H1 (cell line): ENCODE data around the gene DOCK1. TPM values are rescaled to one million over a fixed set of nuclear protein-coding genes. Genes with fewer than 3 reads are reported as not detected.

Experiments
- CTCF ChIA-PET: fragments of 300-600 bp; sonication (Branson Sonifier 250); formaldehyde crosslinking; loops from one replicate; lab custom pipeline; 2021; ENCODE audit not compliant: partially characterized antibody; lab: Charles Lee
- POLR2A ChIA-PET: fragments of 300-600 bp; sonication (Branson Sonifier 250); formaldehyde crosslinking; loops from one replicate; lab custom pipeline; 2021; ENCODE audit warnings: inconsistent platforms; ENCODE audit not compliant: partially characterized antibody; lab: Charles Lee
- DNase-seq, 2 experiments: peaks; one replicate each; pipeline versions ENCODE4 v3.0.0 to v3.0.0-alpha.2; 2010 to 2022; ENCODE audit warnings: low spot score in 2 of 2, low read depth in 1 of 2, mixed read lengths in 1 of 2
- FAIRE-seq: peaks from 2 replicates; lab custom pipeline; 2011; peaks lifted over from hg19 to GRCh38; lab: Jason Lieb, UNC
- H2AFZ ChIP-seq: 2 replicates; pipeline ENCODE4 v1.8.1; 2012; ENCODE audit warnings: low read length, inconsistent platforms
- H2AK5ac ChIP-seq: 2 replicates; pipeline ENCODE4 v1.6.1; 2013; ENCODE audit warnings: low read depth, low read length
- H2BK120ac ChIP-seq: replicated peaks from 2 replicates; pipeline ENCODE3; 2013; ENCODE audit warnings: low read depth, low read length, inconsistent platforms
- H2BK12ac ChIP-seq: 2 replicates; pipeline ENCODE4 v1.6.1; 2013; ENCODE audit warnings: low read depth, low read length
- H2BK15ac ChIP-seq: 2 replicates; pipeline ENCODE4 v1.6.1; 2013; ENCODE audit warnings: low read length
- H2BK20ac ChIP-seq: 2 replicates; pipeline ENCODE4 v1.6.1; 2013; ENCODE audit warnings: low read length
- H2BK5ac ChIP-seq: 2 replicates; pipeline ENCODE4 v1.6.1; 2013; ENCODE audit warnings: low read depth, low read length
- H3K14ac ChIP-seq: 2 replicates; pipeline ENCODE4 v1.6.1; 2013; ENCODE audit warnings: inconsistent platforms; ENCODE audit not compliant: insufficient read length
- H3K18ac ChIP-seq: 2 replicates; pipeline ENCODE4 v1.6.1; 2013; ENCODE audit warnings: low read length; ENCODE audit errors: extremely low read depth
- H3K23ac ChIP-seq: 2 replicates; pipeline ENCODE4 v1.6.1; 2013; ENCODE audit warnings: inconsistent platforms; ENCODE audit not compliant: insufficient read length
- H3K23me2 ChIP-seq: 2 replicates; pipeline ENCODE4 v1.6.1; 2013; ENCODE audit warnings: low read depth, low read length
- H3K27ac ChIP-seq: 2 replicates; pipeline ENCODE4 v1.6.1; 2011; ENCODE audit warnings: low read depth, low read length, inconsistent platforms
- H3K27me3 ChIP-seq, 4 experiments: replicated peaks in 1 of 4; 1 replicate in 1 of 4; 2 replicates in 3 of 4; pipeline versions ENCODE4 v1.6.1 to v1.8.1; 2011 to 2013; ENCODE audit warnings: low read length in 3 of 4, mild to moderate bottlenecking in 3 of 4, inconsistent platforms in 2 of 4, mixed read lengths in 2 of 4, moderate library complexity in 1 of 4; ENCODE audit not compliant: control insufficient read depth in 3 of 4, insufficient read depth in 3 of 4; ENCODE audit errors: extremely low read depth in 1 of 4
- H3K36me3 ChIP-seq, 4 experiments: 2 replicates each; pipeline versions ENCODE4 v1.6.1 to v1.8.1; 2011 to 2013; ENCODE audit warnings: mild to moderate bottlenecking in 4 of 4, low read length in 3 of 4, moderate library complexity in 2 of 4, control low read depth in 1 of 4, inconsistent platforms in 1 of 4; ENCODE audit not compliant: insufficient read depth in 4 of 4, control insufficient read depth in 2 of 4
- H3K4ac ChIP-seq: replicated peaks from 2 replicates; pipeline ENCODE3; 2013; ENCODE audit warnings: low read length, low read depth, mixed read lengths, inconsistent platforms; ENCODE audit not compliant: insufficient read length
- H3K4me1 ChIP-seq, 4 experiments: replicated peaks in 1 of 4; 1 replicate in 1 of 4; 2 replicates in 3 of 4; pipeline versions ENCODE4 v1.6.1 to v1.8.1; 2011 to 2013; ENCODE audit warnings: low read length in 3 of 4, inconsistent platforms in 2 of 4, mixed read lengths in 1 of 4; ENCODE audit not compliant: insufficient read depth in 4 of 4, control insufficient read depth in 3 of 4
- H3K4me2 ChIP-seq, 2 experiments: 2 replicates each; pipeline versions ENCODE4 v1.6.1 to v1.8.1; 2011 to 2013; ENCODE audit warnings: low read depth in 2 of 2, low read length in 2 of 2, control low read depth in 1 of 2, inconsistent platforms in 1 of 2, mild to moderate bottlenecking in 1 of 2; ENCODE audit not compliant: insufficient read depth in 1 of 2
- H3K4me3 ChIP-seq, 4 experiments: fragments of 200-600, 300-600 bp in 1 of 4; sonication (generic), shearing (Covaris generic), sonication (Bioruptor Twin) in 1 of 4; 2 replicates each; pipeline versions ENCODE4 v1.5.1 to v1.8.1; 2011 to 2016; ENCODE audit warnings: low read length in 4 of 4, low read depth in 3 of 4, control low read depth in 2 of 4, inconsistent platforms in 2 of 4, mild to moderate bottlenecking in 2 of 4, mixed read lengths in 1 of 4, moderate library complexity in 1 of 4; ENCODE audit not compliant: insufficient read depth in 2 of 4; ENCODE audit errors: extremely low read depth in 1 of 4
- H3K56ac ChIP-seq: replicated peaks from 2 replicates; pipeline ENCODE3; 2013; ENCODE audit warnings: low read depth, mild to moderate bottlenecking, mixed read lengths, low read length, inconsistent platforms; ENCODE audit not compliant: insufficient read length
- H3K79me1 ChIP-seq: 2 replicates; pipeline ENCODE4 v1.6.1; 2013; ENCODE audit warnings: low read depth, low read length, control low read depth
- H3K79me2 ChIP-seq, 2 experiments: 2 replicates each; pipeline versions ENCODE4 v1.6.1 to v1.8.1; 2012 to 2013; ENCODE audit warnings: low read length in 2 of 2, mild to moderate bottlenecking in 2 of 2, inconsistent platforms in 1 of 2; ENCODE audit not compliant: insufficient read depth in 2 of 2, control insufficient read depth in 1 of 2
- H3K9ac ChIP-seq, 4 experiments: replicated peaks in 1 of 4; 1 replicate in 1 of 4; 2 replicates in 3 of 4; pipeline versions ENCODE4 v1.6.1 to v1.8.1; 2011 to 2013; ENCODE audit warnings: low read depth in 3 of 4, low read length in 3 of 4, control low read depth in 2 of 4, mild to moderate bottlenecking in 2 of 4, moderate library complexity in 2 of 4, inconsistent platforms in 1 of 4; ENCODE audit errors: extremely low read depth in 1 of 4
- H3K9me3 ChIP-seq, 2 experiments: 2 replicates each; pipeline versions ENCODE4 v1.6.1 to v1.8.1; 2012 to 2013; ENCODE audit warnings: mild to moderate bottlenecking in 2 of 2, moderate library complexity in 2 of 2, control low read depth in 1 of 2, inconsistent platforms in 1 of 2, low read depth in 1 of 2, low read length in 1 of 2, mixed read lengths in 1 of 2; ENCODE audit not compliant: insufficient read depth in 2 of 2
- H4K20me1 ChIP-seq, 2 experiments: replicated peaks in 1 of 2; 2 replicates each; pipeline versions ENCODE3 to v1.8.1; 2011 to 2013; ENCODE audit warnings: inconsistent platforms in 2 of 2, low read length in 2 of 2, mild to moderate bottlenecking in 1 of 2; ENCODE audit not compliant: insufficient read depth in 2 of 2, control insufficient read depth in 1 of 2
- H4K5ac ChIP-seq: 2 replicates; pipeline ENCODE4 v1.6.1; 2013; ENCODE audit warnings: low read length, low read depth, mixed read lengths, inconsistent platforms; ENCODE audit not compliant: insufficient read length
- H4K8ac ChIP-seq: 2 replicates; pipeline ENCODE4 v1.8.0; 2013; ENCODE audit warnings: mild to moderate bottlenecking, moderate library complexity, low read length, inconsistent platforms; ENCODE audit not compliant: insufficient read depth; ENCODE audit errors: extremely low read depth
- H4K91ac ChIP-seq: replicated peaks from 2 replicates; pipeline ENCODE3; 2013; ENCODE audit warnings: low read length, mixed read lengths, inconsistent platforms; ENCODE audit not compliant: insufficient read length
- PHF8 ChIP-seq: fragments of 200-600 bp; sonication (generic); conservative IDR thresholded peaks from 2 replicates; pipeline ENCODE4 v1.7.1; 2012; ENCODE audit warnings: low read depth, mild to moderate bottlenecking, inconsistent platforms, low read length, moderate library complexity
- WGBS, 2 experiments: shearing (Covaris generic) in 1 of 2; methylation state at CpG; one replicate each; pipeline versions ENCODE4 v1.1.6 to v1.1.7; 2013 to 2015; ENCODE audit warnings: low lambda C conversion rate in 2 of 2, mixed read lengths in 2 of 2, inconsistent platforms in 1 of 2, low coverage in 1 of 2, missing lambda C conversion rate in 1 of 2; ENCODE audit not compliant: insufficient replicate concordance in 2 of 2, insufficient coverage in 1 of 2, insufficient read length in 1 of 2; ENCODE audit errors: extremely low coverage in 1 of 2, missing lambda C conversion rate in 1 of 2; 5-methylcytosine and 5-hydroxymethylcytosine counted together
- polyA plus RNA-seq, 7 experiments: library from polyadenylated mRNA; depleted of rRNA in 3 of 7; stranded (reverse) in 5 of 7; unstranded in 2 of 7; fragments of >200 nt in 5 of 7; fragments of 200-250 nt in 2 of 7; gene quantifications; 1 replicate in 5 of 7; 2 replicates in 1 of 7; 4 replicates in 1 of 7; pipeline versions ENCODE4 v1.2.1 to v1.2.3, GENCODE V29; 2011 to 2013; ENCODE audit warnings: missing spikeins in 2 of 7, mixed read lengths in 2 of 7
- total RNA-seq: library from RNA; stranded (reverse); fragmentation: NEBNext Ultra II Directional; extraction: Animal tissue kit (Norgen Biotek cat#: 25700); gene quantifications from 2 replicates; pipeline ENCODE4 v1.2.1, GENCODE V29; 2021

The DOCK1 gene
- total and polyA plus RNA-seq, 2 of the 8 experiments (the other 6 are each of a cell fraction or from before 2014, with no cell fraction given) = 11.6 to 53.0 TPM

DNA sequence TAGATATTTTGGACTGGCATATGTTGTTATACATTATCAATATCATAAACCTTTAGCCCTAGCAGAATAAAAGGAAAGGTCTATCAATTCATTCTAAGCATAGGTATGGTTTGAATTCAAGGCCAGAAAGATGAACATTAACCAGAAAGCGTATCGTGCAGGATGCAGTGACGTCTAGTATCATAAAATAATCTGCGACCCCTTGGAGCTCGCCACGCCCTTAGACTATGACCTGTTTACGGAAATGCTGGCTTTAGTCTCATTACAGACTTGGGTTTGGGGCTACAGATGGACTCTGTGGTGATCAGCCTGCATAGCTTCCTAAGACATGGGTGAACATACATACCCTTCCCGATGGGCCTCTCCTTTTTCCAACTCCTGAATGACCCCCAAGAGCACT, 269.6 kb downstream of the DOCK1 start:
- H3K79me1 ChIP-seq = no peaks in the 10 kb centered on the region; the same call in 1 of the 2 replicates
- H3K18ac ChIP-seq = no peak overlapping the region
- WGBS, 2 experiments = 95% methylated on average over 8 of the region's 8 CpGs; no CpG with 5 or more reads in 1 of the 2 experiments
- no peaks in the 10 kb centered on the region for H3K79me2 ChIP-seq
- H3K27ac ChIP-seq = no peak overlapping the region
- no peak overlapping the region for H2BK5ac ChIP-seq
- no peak overlapping the region for H4K91ac ChIP-seq
- no peak overlapping the region for H4K8ac ChIP-seq
- no peaks in the 10 kb centered on the region for H3K36me3 ChIP-seq
- H4K5ac ChIP-seq = no peak overlapping the region
- H3K23me2 ChIP-seq = no peaks in the 10 kb centered on the region
- no peaks in the 10 kb centered on the region for H3K9me3 ChIP-seq
- no peak overlapping the region for H2BK15ac ChIP-seq
- no peaks in the 10 kb centered on the region for H3K27me3 ChIP-seq
- peaks cover 0 to 3% of the 10 kb centered on the region in 2 experiments for H4K20me1 ChIP-seq
- no peak overlapping the region for H3K14ac ChIP-seq
- H3K4me3 ChIP-seq = no peak overlapping the region
- no peak overlapping the region for H3K56ac ChIP-seq
- no peak overlapping the region for H2BK12ac ChIP-seq
- no peak overlapping the region for H3K23ac ChIP-seq
- no peak overlapping the region for H2BK20ac ChIP-seq
- H2BK120ac ChIP-seq = no peak overlapping the region
- no peak overlapping the region for H2AK5ac ChIP-seq
- no peak overlapping the region for H3K9ac ChIP-seq
- CTCF ChIA-PET = interaction anchor here (1.0 kb wide), 1 partner anchor 520 kb away, joined by 3 read pairs; no protein-coding TSS in a partner anchor
- no peak for FAIRE-seq
- no peak overlapping the region for H3K4me2 ChIP-seq
- H3K4me1 ChIP-seq = no peaks in the 10 kb centered on the region
- no peak for DNase-seq
- no peak overlapping the region for H3K4ac ChIP-seq
- POLR2A ChIA-PET = no interaction called here
- H2AFZ ChIP-seq = no peak overlapping the region
- no peak for TF ChIP-seq PHF8
